Activated CD4-positive, alpha-beta T cell treated with anti-CD3 and anti-CD28 coated beads, Interleukin-2, Interleukin-4, amounts not matched to agents 100 ng/mL and 50 ng/mL, durations not matched to agents 16 hours and 8 hours (primary cell): ENCODE data around the gene WDR45.

ENCODE experiments used
- DNase-seq: peaks from one replicate; pipeline ENCODE4 v3.0.0-alpha.2; 2020; ENCODE audit warnings: low spot score

WDR45 gene

GRCh38 chrX:49043220-49043986 lies 36.3 kb downstream of the WDR45 start, which contains the start of gene TFE3:
TFE3 (minus strand) TSS chrX:49043357; CDS start chrX:49043226, 131 bp downstream.
- peak; percentile 97 for DNase-seq

- no peak for DNase-seq
Observed at GRCh38 chrX:49042581-49043219, 37.0 kb downstream of the WDR45 start.

DNA sequence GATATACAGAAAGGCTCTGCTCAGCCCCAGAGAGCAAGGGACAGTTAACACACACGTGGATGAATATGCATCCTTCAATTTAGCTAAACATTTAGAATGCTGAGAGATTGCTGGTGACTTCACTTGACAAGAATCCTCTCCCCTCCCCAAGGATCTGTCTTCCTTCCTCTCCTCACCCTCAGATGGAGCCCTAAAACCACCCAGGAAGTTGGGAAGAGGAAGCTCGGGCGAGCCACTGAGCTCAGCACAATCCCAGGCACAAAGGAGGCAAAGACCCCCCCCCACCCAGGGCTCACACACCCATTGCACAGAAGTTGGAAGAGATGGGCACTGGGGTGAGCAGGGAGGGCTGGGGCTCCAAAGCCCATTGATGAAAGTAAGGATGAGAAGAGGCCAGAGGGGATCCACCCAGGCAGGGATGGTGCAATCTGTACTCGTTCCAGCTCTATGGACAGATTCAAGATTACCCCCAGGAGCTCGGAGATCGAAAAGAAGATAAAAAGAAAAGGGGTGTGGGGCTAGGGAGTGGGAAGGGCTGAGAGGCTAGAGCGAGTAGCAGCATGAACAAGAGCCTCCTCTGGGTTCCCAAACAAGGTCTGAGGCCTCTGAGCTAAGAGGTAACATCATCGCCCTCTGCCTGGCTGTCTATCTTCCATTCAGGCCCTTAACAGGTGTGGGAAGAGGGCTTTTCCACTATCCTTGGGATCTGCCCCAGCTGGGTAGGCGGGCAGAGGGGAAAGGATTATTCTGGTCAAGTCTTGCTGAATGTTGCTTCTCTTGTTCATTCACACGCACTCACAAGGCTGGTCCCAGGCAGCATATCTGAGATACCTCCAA lies 37.7 kb downstream of the WDR45 start:
- no peak for DNase-seq

GRCh38 chrX:49040376-49040955 lies 39.2 kb downstream of the WDR45 start:
- no peak for DNase-seq

GRCh38 chrX:49039598-49040375 lies 39.9 kb downstream of the WDR45 start:
- DNase-seq, result peak; percentile 72

- no peak for DNase-seq
Observed at GRCh38 chrX:49037883-49038475, 41.7 kb downstream of the WDR45 start.

- no peak for DNase-seq
Observed at GRCh38 chrX:49030283-49030682, 49.4 kb downstream of the WDR45 start.

- no peak for DNase-seq
Observed at GRCh38 chrX:49029876-49030275, 49.8 kb downstream of the WDR45 start.
